ENCODE measurements around the gene TPK1.
"Not testable (repeated sequence)": the region's sequence is repeated elsewhere in the genome, so short reads cannot be mapped to it uniquely, and the experiment has no call there.

The TPK1 gene

DNA sequence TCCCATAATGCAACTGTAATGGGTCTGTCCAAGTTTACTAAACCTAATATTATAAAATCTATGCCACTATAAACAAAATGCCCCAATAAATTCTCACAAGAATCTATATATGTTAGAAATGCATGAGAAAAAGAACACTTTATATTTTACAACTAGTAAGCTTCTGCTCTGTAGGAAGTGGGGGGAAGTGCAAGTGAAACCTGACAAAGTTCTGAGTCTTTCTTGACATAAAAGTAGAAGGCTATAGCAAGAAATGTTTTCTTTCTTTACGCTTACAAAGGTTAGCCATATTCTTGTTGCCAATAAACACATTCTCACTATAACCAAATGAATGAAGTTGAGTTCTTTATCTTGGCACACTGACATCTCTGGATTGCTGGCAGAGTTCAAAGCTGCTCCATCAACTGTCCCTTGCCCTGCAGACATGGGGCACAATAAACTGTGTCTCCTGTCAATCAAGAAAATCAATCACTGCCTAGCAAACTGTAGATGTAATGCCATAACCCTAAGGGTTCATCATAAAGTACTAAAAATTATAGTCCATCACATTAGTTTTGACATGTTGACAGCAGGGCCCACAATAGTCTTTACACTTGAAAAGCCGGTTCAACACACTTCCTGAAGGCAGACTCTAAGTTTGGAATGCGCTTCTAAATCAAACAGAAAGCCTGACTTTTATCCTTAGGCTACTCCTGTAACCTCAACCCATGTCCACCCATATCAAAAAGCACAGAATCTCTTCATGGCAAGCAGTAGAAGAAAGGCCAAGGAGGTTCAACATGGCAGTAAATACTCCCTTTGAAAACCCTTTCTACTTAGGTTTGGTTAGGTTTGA is 58.6 kb downstream of the TPK1 start:
- DNase-seq (ENCODE audit: low read depth): no peak

DNA sequence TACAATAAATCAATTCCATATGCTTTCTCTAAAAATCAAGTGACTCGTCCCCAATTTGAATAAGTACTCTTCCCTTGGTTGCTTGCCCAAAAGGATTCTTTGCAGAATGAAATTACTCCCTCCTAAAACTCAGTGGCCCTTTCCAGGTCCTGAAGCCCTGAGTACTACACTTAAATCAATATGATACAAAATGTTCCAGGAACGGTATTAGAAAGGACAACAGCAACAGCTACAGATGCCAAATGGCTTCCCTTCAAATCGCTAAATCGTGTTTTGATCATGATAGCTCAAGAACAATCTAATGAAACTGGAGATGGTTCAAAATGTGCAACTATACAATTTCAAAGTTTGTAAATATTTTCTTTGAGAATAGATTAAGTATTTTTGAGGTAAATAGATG is 59.4 kb downstream of the TPK1 start:
- no peak for DNase-seq (ENCODE audit: low read depth)

DNA sequence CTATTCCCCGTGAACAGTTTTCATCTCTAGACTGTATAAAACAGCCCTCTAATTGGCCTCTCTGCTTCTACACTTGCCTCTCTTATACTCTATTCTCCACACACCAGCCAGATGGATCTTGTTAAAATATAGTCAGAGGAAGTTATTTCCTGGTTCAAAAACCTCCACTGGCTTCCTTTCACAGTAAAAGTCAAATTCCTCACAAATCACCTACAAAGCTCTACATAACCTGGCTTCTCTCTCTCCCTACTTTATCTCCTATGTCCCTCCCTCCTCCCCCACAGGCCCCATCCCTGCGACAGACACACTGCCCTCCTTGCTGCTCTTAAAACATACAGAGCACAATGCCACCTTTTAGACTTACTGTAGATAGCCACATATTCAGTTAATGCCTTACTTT is 60.1 kb downstream of the TPK1 start:
- no peak for DNase-seq (ENCODE audit: low read depth)

DNA sequence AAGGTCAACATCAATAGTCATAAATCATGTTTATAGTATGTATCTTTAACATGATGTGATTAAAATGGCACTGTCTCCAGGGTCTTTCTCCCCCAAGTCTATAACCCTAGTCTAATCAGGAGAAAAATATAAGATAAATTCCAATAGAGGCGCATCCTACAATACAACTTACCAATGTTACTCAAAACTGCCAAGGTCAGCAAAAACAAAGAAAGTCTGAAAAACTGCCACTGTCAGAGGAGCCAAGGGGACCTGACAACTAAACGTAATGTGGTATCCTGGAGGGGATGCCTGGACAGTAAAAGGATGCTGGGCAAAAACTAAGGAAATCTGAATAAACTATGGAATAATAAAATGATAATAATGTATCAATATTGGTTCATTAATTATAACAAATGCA is 63.9 kb downstream of the TPK1 start:
- DNase-seq (ENCODE audit: low read depth): no peak

DNA sequence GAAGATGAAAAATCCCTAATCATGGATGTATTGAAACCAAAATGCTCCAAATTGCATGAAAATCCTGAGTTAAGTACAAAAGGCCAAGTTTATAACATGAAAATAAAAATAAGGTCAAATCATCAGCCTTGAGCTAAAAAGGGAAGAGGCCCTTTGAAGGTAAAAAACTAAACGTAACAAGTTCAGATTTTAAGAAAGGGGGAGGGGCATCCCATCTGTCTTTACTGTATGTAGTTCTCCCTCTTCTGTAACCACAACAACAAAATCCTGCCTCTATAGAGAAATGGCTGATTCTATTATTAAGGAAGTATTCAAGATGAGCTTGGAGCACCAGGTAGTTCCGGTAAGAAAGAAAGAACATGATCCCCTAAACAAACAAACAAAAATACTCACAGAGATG is 64.7 kb downstream of the TPK1 start:
- no peak for DNase-seq (ENCODE audit: low read depth)

DNA sequence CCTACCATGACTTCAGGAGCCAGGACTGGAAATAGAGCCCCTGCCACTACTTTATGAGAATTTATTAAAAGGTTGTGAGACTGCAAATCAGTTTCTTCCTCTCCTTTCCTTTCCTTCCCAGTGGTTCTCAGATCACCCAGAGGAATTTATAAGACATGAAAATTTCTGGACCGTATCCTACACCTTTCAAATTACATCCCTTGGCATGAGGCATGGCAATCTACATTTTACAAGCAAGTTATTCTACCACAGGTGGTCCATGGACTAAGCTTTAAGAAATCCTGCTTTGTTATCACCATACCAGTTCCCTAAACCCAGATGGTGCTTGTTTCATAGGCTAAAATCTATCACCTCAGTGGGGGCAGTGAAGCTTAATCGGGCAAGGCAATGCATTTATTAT is 66.5 kb downstream of the TPK1 start:
- no peak for DNase-seq (ENCODE audit: low read depth)

DNA sequence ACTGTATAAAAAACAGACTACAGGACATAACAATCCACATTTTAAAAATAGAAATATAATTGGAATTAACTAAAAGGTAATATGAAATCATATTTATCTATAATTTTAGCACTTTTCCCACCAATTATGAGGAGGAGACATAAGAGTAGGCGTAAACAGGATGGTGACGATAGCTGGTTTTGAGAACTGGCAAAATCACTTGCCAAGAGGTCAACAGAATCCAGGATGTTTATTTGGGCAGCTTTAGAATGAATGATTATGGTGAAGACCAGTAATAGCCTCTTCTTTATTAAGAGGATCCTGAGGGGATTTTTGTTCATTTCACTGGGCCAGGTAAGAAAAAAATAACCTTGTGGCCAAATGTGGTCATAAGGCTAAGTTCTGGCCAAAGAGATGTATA is 67.2 kb downstream of the TPK1 start:
- DNase-seq (ENCODE audit: low read depth): no peak

DNA sequence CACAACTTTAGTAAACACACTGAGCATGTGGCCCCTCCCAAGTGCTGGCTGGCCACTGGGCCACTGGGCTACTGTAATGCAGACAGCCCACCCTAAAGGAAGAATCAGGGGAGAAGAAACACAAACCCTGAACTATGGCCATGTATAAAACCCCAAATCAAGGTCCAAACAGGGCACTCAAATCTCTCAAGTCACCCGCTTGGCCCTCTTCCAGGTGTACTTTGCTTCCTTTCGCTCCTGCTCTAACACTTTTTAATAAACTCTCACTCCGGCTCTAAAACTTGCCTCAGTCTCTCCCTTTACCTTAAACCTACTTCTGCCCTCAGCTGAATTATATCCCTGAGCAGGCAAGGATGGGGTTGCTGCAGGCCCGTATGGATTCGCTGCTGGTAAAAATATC is 72.6 kb downstream of the TPK1 start:
- DNase-seq (ENCODE audit: low read depth): no peak

DNA sequence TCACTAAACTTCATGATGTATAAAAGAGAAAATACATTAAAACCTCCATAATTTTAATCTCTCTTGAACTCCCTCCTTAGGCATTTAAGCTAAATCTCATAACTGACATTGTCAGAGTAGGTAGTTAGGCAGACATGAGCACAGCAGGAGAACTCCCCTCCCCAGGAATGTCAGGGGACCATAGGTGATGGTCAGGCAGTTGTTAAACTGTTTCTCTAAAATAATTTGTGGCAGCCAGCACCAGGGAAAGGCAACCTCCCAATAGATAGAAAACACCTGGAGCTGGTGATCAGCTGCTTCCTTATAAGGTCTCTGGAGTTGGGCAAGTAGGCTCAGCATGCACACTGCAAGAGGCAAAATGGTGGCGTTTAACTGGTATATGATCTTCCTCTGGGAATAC is 73.0 kb downstream of the TPK1 start:
- DNase-seq (ENCODE audit: low read depth): no peak

DNA sequence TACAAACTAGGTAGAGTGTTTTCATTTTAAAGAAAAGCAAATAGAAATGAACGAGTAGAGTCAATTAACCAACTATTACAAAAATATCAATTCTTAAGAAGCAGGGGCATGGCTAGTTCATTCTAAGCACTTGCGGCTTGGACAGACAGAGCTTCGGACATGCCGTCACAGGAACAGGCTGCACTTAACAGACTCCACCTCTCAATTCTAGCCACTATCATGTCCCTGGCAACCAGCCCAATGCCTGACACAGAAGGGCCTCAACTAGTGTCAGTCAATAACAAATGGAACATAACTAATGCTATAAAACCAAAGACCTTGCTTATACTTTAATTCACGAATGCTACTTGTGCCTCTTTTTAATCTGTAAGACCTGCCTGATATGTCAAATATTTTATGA is 74.4 kb downstream of the TPK1 start:
- no peak for DNase-seq (ENCODE audit: low read depth)

DNA sequence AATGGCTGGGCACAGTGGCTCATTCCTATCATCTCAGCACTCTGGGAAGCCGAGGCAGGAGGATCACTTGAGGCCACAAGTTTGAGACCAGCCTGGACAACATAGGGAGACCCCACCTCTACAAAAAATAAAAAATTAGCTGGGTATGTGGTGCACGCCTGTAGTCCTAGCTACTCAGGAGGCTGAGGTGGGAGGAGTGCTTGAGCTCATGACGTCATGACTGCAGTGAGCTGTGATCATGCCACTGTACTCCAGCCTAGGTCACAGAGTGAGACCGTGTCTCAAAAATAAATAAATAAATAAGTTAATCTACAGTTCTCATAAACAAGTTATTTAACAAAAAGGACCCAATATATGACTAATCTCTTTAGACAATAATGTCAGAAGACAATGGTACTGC is 76.2 kb downstream of the TPK1 start:
- DNase-seq (ENCODE audit: low read depth): no peak

DNA sequence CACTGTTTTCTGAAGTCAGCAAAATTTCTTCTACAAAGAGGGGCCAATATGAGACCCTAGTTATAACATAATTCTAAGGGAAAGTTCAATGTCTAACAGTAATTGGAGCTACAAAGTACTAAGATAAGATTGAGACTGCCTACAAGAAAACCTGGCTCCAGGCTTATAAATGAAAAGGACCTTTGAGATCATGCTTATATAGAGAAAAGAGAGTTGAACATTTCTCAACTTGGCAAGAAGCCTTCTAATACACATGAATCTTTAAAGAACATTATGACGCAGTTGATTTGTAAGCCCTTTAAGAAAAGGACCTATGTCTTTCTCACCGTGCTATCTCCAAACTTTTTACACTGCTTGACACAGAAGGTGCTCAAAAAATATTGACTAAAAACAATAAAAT is 87.9 kb downstream of the TPK1 start:
- DNase-seq (ENCODE audit: low read depth): no peak

DNA sequence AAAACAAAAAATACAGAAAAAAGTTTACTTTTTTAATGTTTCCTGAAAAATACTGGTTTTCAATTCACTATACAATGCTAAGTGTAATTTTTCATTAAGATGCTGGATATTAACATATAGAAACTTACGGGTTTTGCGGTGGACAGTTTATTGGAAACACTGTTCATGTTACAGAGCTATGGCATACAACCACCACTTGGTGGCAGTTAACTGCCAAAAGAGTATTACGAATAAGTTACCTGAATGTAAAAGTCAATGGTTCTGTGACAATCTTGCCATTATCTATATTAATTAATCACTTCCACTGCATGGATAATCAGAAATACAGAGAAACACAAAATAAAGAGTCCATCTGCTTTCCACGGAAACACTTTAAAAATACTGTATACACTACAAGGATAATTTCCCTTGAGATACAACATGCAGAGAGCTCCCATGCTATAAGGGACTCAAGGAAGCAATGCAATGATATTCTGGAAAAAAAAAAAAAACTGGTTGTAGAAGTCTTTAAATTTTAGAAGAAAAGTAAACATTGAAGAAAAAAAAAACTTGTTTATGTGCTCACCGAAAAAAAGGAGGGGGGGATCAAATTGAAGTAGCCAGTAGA is 97.0 kb downstream of the TPK1 start:
- DNase-seq (ENCODE audit: low read depth): no peak

DNA sequence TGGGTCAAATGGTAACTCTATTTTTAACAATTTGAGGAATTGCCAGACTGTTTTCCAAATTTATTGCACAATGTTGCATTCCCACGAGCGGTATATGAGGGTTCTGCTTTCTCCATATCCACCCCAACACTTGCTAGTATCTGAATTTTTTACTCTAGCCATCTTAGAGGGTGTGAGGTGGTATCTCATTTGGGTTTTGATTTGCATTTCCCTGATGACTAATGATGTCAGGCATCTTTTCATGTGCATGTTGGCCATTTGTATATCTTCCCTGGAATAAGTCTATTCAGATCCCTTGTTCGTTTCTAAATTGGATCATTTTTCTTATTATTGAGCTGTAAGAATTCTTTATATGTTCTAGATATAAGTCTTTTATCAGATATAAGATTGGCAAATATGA is 97.7 kb downstream of the TPK1 start:
- DNase-seq (ENCODE audit: low read depth): no peak

DNA sequence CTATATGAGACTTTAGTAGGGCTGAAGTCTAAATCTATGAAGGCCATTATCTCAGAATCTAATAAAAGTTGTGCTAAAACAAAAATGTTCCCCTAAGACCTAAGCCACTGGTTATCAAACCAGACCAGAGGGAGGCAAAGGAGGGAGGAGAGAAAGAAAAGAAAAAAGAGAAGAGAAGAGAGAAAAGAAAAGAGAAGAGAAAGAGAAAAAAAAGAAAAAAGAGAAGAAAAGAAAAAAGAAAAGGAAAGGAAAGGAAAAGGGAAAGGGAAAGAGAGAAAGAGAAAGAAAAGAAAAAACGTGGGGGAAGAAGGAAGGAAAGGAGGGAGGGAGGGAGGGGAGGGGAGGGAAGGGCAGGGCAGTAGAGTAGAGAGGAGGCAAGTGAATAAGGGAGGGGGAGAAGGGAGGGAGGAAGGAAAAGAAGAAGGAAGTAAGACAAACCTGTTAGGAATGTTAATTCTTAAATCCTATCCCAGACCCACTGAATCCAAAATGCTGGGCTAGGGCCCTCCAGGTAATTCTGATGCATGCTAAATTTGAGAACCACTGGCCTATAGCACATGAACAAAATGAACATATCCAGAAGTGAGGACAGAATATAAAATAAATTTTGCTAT is 98.9 kb downstream of the TPK1 start:
- DNase-seq (ENCODE audit: low read depth): no peak

DNA sequence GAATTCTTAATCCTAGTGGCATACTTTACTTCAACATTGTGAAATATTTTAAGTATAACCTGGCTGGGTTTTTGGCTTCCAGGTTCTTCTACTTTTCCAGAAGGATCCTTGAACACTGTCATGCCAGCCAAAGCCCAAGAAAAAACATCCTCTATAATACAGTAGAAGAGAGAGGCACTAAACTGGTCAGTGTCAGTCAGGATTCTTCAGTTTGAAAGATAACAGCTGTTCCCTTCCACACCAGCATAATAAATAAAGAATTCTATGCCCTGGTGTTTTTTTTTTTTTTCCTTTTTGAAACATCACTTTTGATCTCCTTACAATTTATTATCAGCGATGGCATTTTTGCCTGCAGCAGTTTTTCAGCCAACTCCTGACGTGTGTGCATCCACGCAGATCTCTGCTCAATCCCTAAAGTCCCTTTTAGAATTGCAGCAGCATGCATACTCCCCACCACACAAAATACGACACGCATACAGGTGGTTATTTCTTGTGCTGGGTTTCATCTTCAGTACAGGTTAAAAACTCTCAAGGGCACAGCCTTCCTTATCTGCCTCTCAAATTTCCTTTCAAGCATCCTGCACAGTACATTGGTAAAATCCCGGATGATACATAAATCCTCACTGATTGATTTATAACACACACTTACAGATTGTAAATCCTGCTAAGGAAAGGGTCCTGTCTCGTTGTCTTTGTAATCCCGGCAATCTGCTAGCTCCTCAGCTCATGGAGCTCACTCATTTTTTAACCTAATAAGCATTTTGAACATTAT is 100.2 kb downstream of the TPK1 start:
- DNase-seq (ENCODE audit: low read depth): no peak

DNA sequence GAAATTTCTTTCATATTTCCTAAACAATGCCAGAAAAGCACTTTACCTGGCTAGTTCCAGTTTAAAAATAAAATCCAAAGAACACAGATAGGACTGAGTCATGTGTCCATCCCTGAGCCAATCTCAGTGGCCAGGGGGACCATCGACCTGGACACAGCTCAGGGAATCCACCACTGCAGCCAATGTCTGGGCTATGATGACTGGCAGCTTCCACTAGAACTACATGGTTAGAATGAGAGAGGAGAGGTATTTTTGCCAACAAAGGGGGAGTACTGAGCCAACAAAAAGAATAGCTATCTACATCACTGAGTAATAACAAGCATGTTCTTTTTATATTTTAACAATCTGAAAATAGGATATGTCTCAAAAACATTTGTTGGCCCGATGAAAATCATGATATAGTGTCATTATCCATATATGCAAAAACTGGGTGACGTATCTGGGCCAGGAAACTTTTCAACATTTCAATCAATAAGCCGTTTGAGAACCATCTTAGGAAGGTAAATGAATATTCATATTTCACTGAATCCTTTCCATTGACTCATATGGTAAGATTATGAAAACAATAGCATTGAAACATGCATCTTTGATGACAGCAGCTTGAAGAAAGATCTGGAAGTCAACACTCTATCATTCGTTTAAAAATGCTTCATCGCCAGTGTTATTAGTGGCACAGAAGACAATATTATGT is 104.0 kb downstream of the TPK1 start:
- DNase-seq (ENCODE audit: low read depth): no peak

DNA sequence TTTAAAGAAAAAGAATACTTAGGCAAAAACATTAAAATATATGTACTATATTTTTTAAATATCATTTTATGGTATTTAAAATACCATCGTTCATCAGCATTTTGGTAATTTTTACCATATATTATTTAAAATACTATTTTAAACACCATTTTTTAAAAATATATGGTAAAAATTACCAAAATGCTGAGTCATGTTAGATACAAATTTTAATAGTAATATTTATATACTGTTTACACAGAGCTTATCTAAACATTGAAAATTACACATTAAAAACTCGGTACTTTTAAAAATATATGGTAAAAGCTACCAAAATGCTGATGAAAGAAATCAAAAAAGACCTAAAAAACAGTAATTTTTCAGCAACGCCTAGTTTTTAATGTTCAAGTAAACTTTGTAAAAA is 105.6 kb downstream of the TPK1 start:
- no peak for DNase-seq (ENCODE audit: low read depth)

DNA sequence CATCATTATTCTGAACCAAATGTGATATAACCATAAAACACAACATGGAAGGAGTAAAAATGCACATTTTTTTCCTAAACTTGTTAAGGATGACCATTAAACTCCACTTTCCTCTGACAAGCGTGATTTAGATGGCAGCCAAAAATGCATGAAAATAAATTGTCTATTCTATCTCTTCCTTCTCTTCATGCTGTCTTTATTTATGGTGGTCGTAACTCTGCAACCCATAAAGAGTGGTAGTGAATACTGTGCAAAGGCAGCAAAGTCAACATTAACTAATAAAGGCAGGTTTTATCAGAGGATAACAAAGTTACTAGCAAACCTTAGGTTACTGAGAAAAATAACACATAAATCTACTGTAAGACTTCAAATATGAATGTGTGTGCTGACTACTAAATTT is 106.6 kb downstream of the TPK1 start:
- no peak for DNase-seq (ENCODE audit: low read depth)

DNA sequence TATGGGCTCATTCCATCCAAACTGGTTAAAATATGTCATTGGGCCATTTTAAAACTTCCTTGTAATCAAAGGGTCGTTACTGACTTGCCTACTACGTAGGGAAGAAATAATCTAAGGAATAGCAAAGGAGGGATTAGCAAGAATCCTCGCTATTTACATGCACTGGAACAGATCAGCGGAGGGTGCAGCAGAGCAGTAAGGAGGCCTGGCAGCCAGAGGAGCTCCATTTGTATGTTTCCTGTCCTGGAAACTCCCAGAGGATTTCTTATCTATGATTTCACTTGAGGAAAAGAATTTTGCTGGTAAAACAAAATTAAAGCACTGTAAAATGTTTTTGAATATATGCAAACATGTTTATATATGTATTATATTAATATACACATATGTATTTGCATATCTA is 107.3 kb downstream of the TPK1 start:
- no peak for DNase-seq (ENCODE audit: low read depth)

DNA sequence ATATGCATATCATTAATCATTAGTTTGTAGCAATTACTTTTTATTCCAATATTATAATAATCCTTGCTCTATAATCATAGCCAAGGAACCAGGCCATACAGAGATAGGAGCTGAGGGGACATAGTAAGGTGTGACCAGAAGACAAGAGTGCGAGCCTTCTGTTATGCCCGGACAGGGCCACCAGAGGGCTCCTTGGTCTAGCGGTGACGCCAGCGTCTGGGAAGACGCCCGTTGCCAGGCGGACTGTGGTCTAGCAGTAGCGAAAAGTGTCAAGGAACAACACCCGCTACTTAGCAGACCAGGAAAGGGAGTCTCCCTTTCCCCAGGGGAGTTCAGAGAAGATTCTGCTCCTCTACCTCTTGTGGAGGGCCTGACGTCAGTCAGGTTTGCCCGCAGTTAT is 109.0 kb downstream of the TPK1 start:
- DNase-seq (ENCODE audit: low read depth): not testable (repeated sequence)

DNA sequence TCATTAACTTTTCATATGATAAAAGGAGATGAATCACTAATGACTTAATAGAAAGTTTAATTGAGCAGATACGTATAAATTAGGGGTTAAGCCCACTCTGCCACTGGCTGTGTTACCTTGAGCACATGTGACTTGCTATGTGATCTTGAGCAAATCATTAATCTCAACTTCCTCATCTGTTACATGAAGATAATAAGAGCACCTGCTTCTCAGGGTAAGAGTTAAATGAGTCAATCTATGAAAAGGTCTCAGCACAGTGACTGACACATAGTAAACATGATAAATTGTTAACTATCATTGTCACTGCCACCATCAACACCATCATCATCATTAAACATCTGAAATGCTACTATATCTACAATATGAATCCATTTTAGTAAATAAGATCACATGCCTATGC is 110.8 kb downstream of the TPK1 start:
- no peak for DNase-seq (ENCODE audit: low read depth)

All from stimulated activated CD8-positive, alpha-beta memory T cell treated with anti-CD3 and anti-CD28 coated beads, Interleukin-15, amount 100 ng/mL, for 24 hours (primary cell).